H1 (cell line): ENCODE results near the gene APOA1. TPM values are rescaled to one million over a fixed set of nuclear protein-coding genes. Genes with fewer than 3 reads are reported as not detected.

Source experiments
- CTCF ChIA-PET: fragments of 300-600 bp; sonication (Branson Sonifier 250); formaldehyde crosslinking; loops from one replicate; lab custom pipeline; 2021; ENCODE audit not compliant: partially characterized antibody; lab: Charles Lee
- POLR2A ChIA-PET: fragments of 300-600 bp; sonication (Branson Sonifier 250); formaldehyde crosslinking; loops from one replicate; lab custom pipeline; 2021; ENCODE audit warnings: inconsistent platforms; ENCODE audit not compliant: partially characterized antibody; lab: Charles Lee
- DNase-seq, 2 experiments: peaks; one replicate each; pipeline versions ENCODE4 v3.0.0 to v3.0.0-alpha.2; 2010 to 2022; ENCODE audit warnings: low spot score in 2 of 2, low read depth in 1 of 2, mixed read lengths in 1 of 2
- FAIRE-seq: peaks from 2 replicates; lab custom pipeline; 2011; peaks lifted over from hg19 to GRCh38; lab: Jason Lieb, UNC
- H2AFZ ChIP-seq: 2 replicates; pipeline ENCODE4 v1.8.1; 2012; ENCODE audit warnings: low read length, inconsistent platforms
- H2AK5ac ChIP-seq: 2 replicates; pipeline ENCODE4 v1.6.1; 2013; ENCODE audit warnings: low read depth, low read length
- H2BK120ac ChIP-seq: replicated peaks from 2 replicates; pipeline ENCODE3; 2013; ENCODE audit warnings: low read depth, low read length, inconsistent platforms
- H2BK12ac ChIP-seq: 2 replicates; pipeline ENCODE4 v1.6.1; 2013; ENCODE audit warnings: low read depth, low read length
- H2BK15ac ChIP-seq: 2 replicates; pipeline ENCODE4 v1.6.1; 2013; ENCODE audit warnings: low read length
- H2BK20ac ChIP-seq: 2 replicates; pipeline ENCODE4 v1.6.1; 2013; ENCODE audit warnings: low read length
- H2BK5ac ChIP-seq: 2 replicates; pipeline ENCODE4 v1.6.1; 2013; ENCODE audit warnings: low read depth, low read length
- H3K14ac ChIP-seq: 2 replicates; pipeline ENCODE4 v1.6.1; 2013; ENCODE audit warnings: inconsistent platforms; ENCODE audit not compliant: insufficient read length
- H3K18ac ChIP-seq: 2 replicates; pipeline ENCODE4 v1.6.1; 2013; ENCODE audit warnings: low read length; ENCODE audit errors: extremely low read depth
- H3K23ac ChIP-seq: 2 replicates; pipeline ENCODE4 v1.6.1; 2013; ENCODE audit warnings: inconsistent platforms; ENCODE audit not compliant: insufficient read length
- H3K23me2 ChIP-seq: 2 replicates; pipeline ENCODE4 v1.6.1; 2013; ENCODE audit warnings: low read depth, low read length
- H3K27ac ChIP-seq: 2 replicates; pipeline ENCODE4 v1.6.1; 2011; ENCODE audit warnings: low read depth, low read length, inconsistent platforms
- H3K27me3 ChIP-seq, 4 experiments: replicated peaks in 1 of 4; 1 replicate in 1 of 4; 2 replicates in 3 of 4; pipeline versions ENCODE4 v1.6.1 to v1.8.1; 2011 to 2013; ENCODE audit warnings: low read length in 3 of 4, mild to moderate bottlenecking in 3 of 4, inconsistent platforms in 2 of 4, mixed read lengths in 2 of 4, moderate library complexity in 1 of 4; ENCODE audit not compliant: control insufficient read depth in 3 of 4, insufficient read depth in 3 of 4; ENCODE audit errors: extremely low read depth in 1 of 4
- H3K36me3 ChIP-seq, 4 experiments: 2 replicates each; pipeline versions ENCODE4 v1.6.1 to v1.8.1; 2011 to 2013; ENCODE audit warnings: mild to moderate bottlenecking in 4 of 4, low read length in 3 of 4, moderate library complexity in 2 of 4, control low read depth in 1 of 4, inconsistent platforms in 1 of 4; ENCODE audit not compliant: insufficient read depth in 4 of 4, control insufficient read depth in 2 of 4
- H3K4ac ChIP-seq: replicated peaks from 2 replicates; pipeline ENCODE3; 2013; ENCODE audit warnings: low read length, low read depth, mixed read lengths, inconsistent platforms; ENCODE audit not compliant: insufficient read length
- H3K4me1 ChIP-seq, 4 experiments: replicated peaks in 1 of 4; 1 replicate in 1 of 4; 2 replicates in 3 of 4; pipeline versions ENCODE4 v1.6.1 to v1.8.1; 2011 to 2013; ENCODE audit warnings: low read length in 3 of 4, inconsistent platforms in 2 of 4, mixed read lengths in 1 of 4; ENCODE audit not compliant: insufficient read depth in 4 of 4, control insufficient read depth in 3 of 4
- H3K4me2 ChIP-seq, 2 experiments: 2 replicates each; pipeline versions ENCODE4 v1.6.1 to v1.8.1; 2011 to 2013; ENCODE audit warnings: low read depth in 2 of 2, low read length in 2 of 2, control low read depth in 1 of 2, inconsistent platforms in 1 of 2, mild to moderate bottlenecking in 1 of 2; ENCODE audit not compliant: insufficient read depth in 1 of 2
- H3K4me3 ChIP-seq, 4 experiments: fragments of 200-600, 300-600 bp in 1 of 4; sonication (generic), shearing (Covaris generic), sonication (Bioruptor Twin) in 1 of 4; 2 replicates each; pipeline versions ENCODE4 v1.5.1 to v1.8.1; 2011 to 2016; ENCODE audit warnings: low read length in 4 of 4, low read depth in 3 of 4, control low read depth in 2 of 4, inconsistent platforms in 2 of 4, mild to moderate bottlenecking in 2 of 4, mixed read lengths in 1 of 4, moderate library complexity in 1 of 4; ENCODE audit not compliant: insufficient read depth in 2 of 4; ENCODE audit errors: extremely low read depth in 1 of 4
- H3K56ac ChIP-seq: replicated peaks from 2 replicates; pipeline ENCODE3; 2013; ENCODE audit warnings: low read depth, mild to moderate bottlenecking, mixed read lengths, low read length, inconsistent platforms; ENCODE audit not compliant: insufficient read length
- H3K79me1 ChIP-seq: 2 replicates; pipeline ENCODE4 v1.6.1; 2013; ENCODE audit warnings: low read depth, low read length, control low read depth
- H3K79me2 ChIP-seq, 2 experiments: 2 replicates each; pipeline versions ENCODE4 v1.6.1 to v1.8.1; 2012 to 2013; ENCODE audit warnings: low read length in 2 of 2, mild to moderate bottlenecking in 2 of 2, inconsistent platforms in 1 of 2; ENCODE audit not compliant: insufficient read depth in 2 of 2, control insufficient read depth in 1 of 2
- H3K9ac ChIP-seq, 4 experiments: replicated peaks in 1 of 4; 1 replicate in 1 of 4; 2 replicates in 3 of 4; pipeline versions ENCODE4 v1.6.1 to v1.8.1; 2011 to 2013; ENCODE audit warnings: low read depth in 3 of 4, low read length in 3 of 4, control low read depth in 2 of 4, mild to moderate bottlenecking in 2 of 4, moderate library complexity in 2 of 4, inconsistent platforms in 1 of 4; ENCODE audit errors: extremely low read depth in 1 of 4
- H3K9me3 ChIP-seq, 2 experiments: 2 replicates each; pipeline versions ENCODE4 v1.6.1 to v1.8.1; 2012 to 2013; ENCODE audit warnings: mild to moderate bottlenecking in 2 of 2, moderate library complexity in 2 of 2, control low read depth in 1 of 2, inconsistent platforms in 1 of 2, low read depth in 1 of 2, low read length in 1 of 2, mixed read lengths in 1 of 2; ENCODE audit not compliant: insufficient read depth in 2 of 2
- H4K20me1 ChIP-seq, 2 experiments: replicated peaks in 1 of 2; 2 replicates each; pipeline versions ENCODE3 to v1.8.1; 2011 to 2013; ENCODE audit warnings: inconsistent platforms in 2 of 2, low read length in 2 of 2, mild to moderate bottlenecking in 1 of 2; ENCODE audit not compliant: insufficient read depth in 2 of 2, control insufficient read depth in 1 of 2
- H4K5ac ChIP-seq: 2 replicates; pipeline ENCODE4 v1.6.1; 2013; ENCODE audit warnings: low read length, low read depth, mixed read lengths, inconsistent platforms; ENCODE audit not compliant: insufficient read length
- H4K8ac ChIP-seq: 2 replicates; pipeline ENCODE4 v1.8.0; 2013; ENCODE audit warnings: mild to moderate bottlenecking, moderate library complexity, low read length, inconsistent platforms; ENCODE audit not compliant: insufficient read depth; ENCODE audit errors: extremely low read depth
- H4K91ac ChIP-seq: replicated peaks from 2 replicates; pipeline ENCODE3; 2013; ENCODE audit warnings: low read length, mixed read lengths, inconsistent platforms; ENCODE audit not compliant: insufficient read length
- FOSL1 ChIP-seq: IDR thresholded peaks from 2 replicates; pipeline ENCODE4 v1.6.1; 2011; ENCODE audit warnings: mild to moderate bottlenecking, low read depth, low read length, moderate library complexity; ENCODE audit not compliant: insufficient read depth
- SIX5 ChIP-seq: IDR thresholded peaks from 2 replicates; pipeline ENCODE4 v1.6.1; 2011; ENCODE audit warnings: mild to moderate bottlenecking, low read depth, low read length
- WGBS, 2 experiments: shearing (Covaris generic) in 1 of 2; methylation state at CpG; one replicate each; pipeline versions ENCODE4 v1.1.6 to v1.1.7; 2013 to 2015; ENCODE audit warnings: low lambda C conversion rate in 2 of 2, mixed read lengths in 2 of 2, inconsistent platforms in 1 of 2, low coverage in 1 of 2, missing lambda C conversion rate in 1 of 2; ENCODE audit not compliant: insufficient replicate concordance in 2 of 2, insufficient coverage in 1 of 2, insufficient read length in 1 of 2; ENCODE audit errors: extremely low coverage in 1 of 2, missing lambda C conversion rate in 1 of 2; 5-methylcytosine and 5-hydroxymethylcytosine counted together
- polyA plus RNA-seq, 7 experiments: library from polyadenylated mRNA; depleted of rRNA in 3 of 7; stranded (reverse) in 5 of 7; unstranded in 2 of 7; fragments of >200 nt in 5 of 7; fragments of 200-250 nt in 2 of 7; gene quantifications; 1 replicate in 5 of 7; 2 replicates in 1 of 7; 4 replicates in 1 of 7; pipeline versions ENCODE4 v1.2.1 to v1.2.3, GENCODE V29; 2011 to 2013; ENCODE audit warnings: missing spikeins in 2 of 7, mixed read lengths in 2 of 7
- total RNA-seq: library from RNA; stranded (reverse); fragmentation: NEBNext Ultra II Directional; extraction: Animal tissue kit (Norgen Biotek cat#: 25700); gene quantifications from 2 replicates; pipeline ENCODE4 v1.2.1, GENCODE V29; 2021
- TF ChIP-seq, protein P1 (sequence below): IDR thresholded peaks from 2 replicates; pipeline ENCODE4 v1.6.1; 2011; ENCODE audit warnings: low read length, improper control_type of control experiment

The APOA1 gene
- total and polyA plus RNA-seq, 2 of the 8 experiments (the other 6 are each of a cell fraction or from before 2014, with no cell fraction given): 0.80 TPM; not detected in 1

GRCh38 chr11:116793772-116794097, 43.7 kb downstream of the APOA1 start:
- H4K91ac ChIP-seq: no peak overlapping the region
- H3K18ac ChIP-seq: no peak overlapping the region
- TF ChIP-seq, protein P1, sequence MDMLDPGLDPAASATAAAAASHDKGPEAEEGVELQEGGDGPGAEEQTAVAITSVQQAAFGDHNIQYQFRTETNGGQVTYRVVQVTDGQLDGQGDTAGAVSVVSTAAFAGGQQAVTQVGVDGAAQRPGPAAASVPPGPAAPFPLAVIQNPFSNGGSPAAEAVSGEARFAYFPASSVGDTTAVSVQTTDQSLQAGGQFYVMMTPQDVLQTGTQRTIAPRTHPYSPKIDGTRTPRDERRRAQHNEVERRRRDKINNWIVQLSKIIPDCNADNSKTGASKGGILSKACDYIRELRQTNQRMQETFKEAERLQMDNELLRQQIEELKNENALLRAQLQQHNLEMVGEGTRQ: peak; percentile 11; the same call in 1 of the 2 replicates
- TF ChIP-seq SIX5: no peak
- TF ChIP-seq FOSL1: no peak
- no peak overlapping the region for H2BK15ac ChIP-seq
- peaks cover 0 to 10% (median 3%) of the 10 kb centered on the region in 4 experiments; a peak in 4 of 7 replicates for H3K27me3 ChIP-seq
- no peak overlapping the region for H4K5ac ChIP-seq
- H3K56ac ChIP-seq: no peak overlapping the region
- CTCF ChIA-PET: interaction anchor here (0.6 to 12.1 kb wide), 13 partner anchors 11 to 387 kb away, joined by 3 to 237 read pairs (median 3); partner anchors contain the start of genes APOA1, APOA4 and APOC3
- H4K20me1 ChIP-seq: no peaks in the 10 kb centered on the region
- 100% methylated on average over 1 of the region's 1 CpG; no CpG with 5 or more reads in 1 of the 2 experiments for WGBS, 2 experiments
- no peak overlapping the region for H2BK12ac ChIP-seq
- H3K14ac ChIP-seq: no peak overlapping the region
- no peak overlapping the region for H4K8ac ChIP-seq
- no peaks in the 10 kb centered on the region for H3K79me2 ChIP-seq
- H3K4ac ChIP-seq: no peak overlapping the region
- H3K4me2 ChIP-seq: no peak overlapping the region
- no peak overlapping the region for H3K4me3 ChIP-seq
- H3K36me3 ChIP-seq: no peaks in the 10 kb centered on the region
- POLR2A ChIA-PET: interaction anchor here (2.8 kb wide), 1 partner anchor 41 kb away, joined by 16 read pairs; no protein-coding TSS in a partner anchor
- no peak for FAIRE-seq
- H2BK120ac ChIP-seq: no peak overlapping the region
- no peak overlapping the region for H2AK5ac ChIP-seq
- H3K9ac ChIP-seq: no peak overlapping the region
- no peaks in the 10 kb centered on the region for H3K9me3 ChIP-seq
- peaks cover 2 to 5% (median 4%) of the 10 kb centered on the region in 4 experiments; a peak in 6 of 7 replicates for H3K4me1 ChIP-seq
- H2BK20ac ChIP-seq: no peak overlapping the region
- H2AFZ ChIP-seq: peak overlapping the region; percentile 96
- H3K79me1 ChIP-seq: no peaks in the 10 kb centered on the region
- no peak overlapping the region for H3K27ac ChIP-seq
- no peak overlapping the region for H3K23ac ChIP-seq
- no peak overlapping the region for H2BK5ac ChIP-seq
- H3K23me2 ChIP-seq: no peaks in the 10 kb centered on the region
- no peak for DNase-seq
